Measurements from ENCODE around the gene RORC. TPM values are rescaled to one million over a fixed set of nuclear protein-coding genes. Genes with fewer than 3 reads are reported as not detected.

The RORC gene
- total RNA-seq, 4 donors from 2014 or later: 0.13 to 1.8 (median 1.4) TPM; not detected in 1

GRCh38 chr1:151847867-151848596 is 16.4 kb upstream of the RORC start:
- peak; percentile 42 for ATAC-seq
- no peaks in the 10 kb centered on the region for H3K9me3 ChIP-seq
- no peaks in the 10 kb centered on the region for H3K36me3 ChIP-seq
- peaks cover 0 to 11% (median 0%) of the 10 kb centered on the region in 3 donors for H3K4me1 ChIP-seq
- H3K27ac ChIP-seq: no peak overlapping the region
- H3K4me3 ChIP-seq: no peak overlapping the region
- no peak for TF ChIP-seq EP300 (IDR thresholded peaks at IDR 0.05)
- no peak for TF ChIP-seq POLR2AphosphoS5 (IDR thresholded peaks at IDR 0.05)
- TF ChIP-seq CTCF (IDR thresholded peaks at IDR 0.05): no peak
- no peak for TF ChIP-seq POLR2A (IDR thresholded peaks at IDR 0.05)
- 24 to 36% methylated on average over 2 to 7 of the region's 11 CpGs for WGBS, 2 donors (ENCODE audit: low coverage in 1 of 2)
- peaks cover 60% of the 10 kb centered on the region for H3K27me3 ChIP-seq

- Histone ChIP-seq H3K36me3 (no peaks in the 10 kb centered on the region), H3K27ac (no peak overlapping the region)
- no peak for ATAC-seq
Measured at GRCh38 chr1:151846686-151847237, 15.2 kb upstream of the RORC start.

GRCh38 chr1:151846062-151846568 is 14.5 kb upstream of the RORC start:
- ATAC-seq: no peak
- no peak overlapping the region for H3K4me3 ChIP-seq
- H3K27ac ChIP-seq: no peak overlapping the region
- H3K4me1 ChIP-seq: peaks cover 0 to 11% (median 0%) of the 10 kb centered on the region in 3 donors
- 65 to 67% methylated on average over 5 to 6 of the region's 6 CpGs for WGBS, 2 donors (ENCODE audit: low coverage in 1 of 2)
- H3K9me3 ChIP-seq: no peaks in the 10 kb centered on the region
- no peak for TF ChIP-seq POLR2AphosphoS5 (IDR thresholded peaks at IDR 0.05)
- TF ChIP-seq POLR2A (IDR thresholded peaks at IDR 0.05): no peak
- no peak for TF ChIP-seq CTCF (IDR thresholded peaks at IDR 0.05)
- TF ChIP-seq EP300 (IDR thresholded peaks at IDR 0.05): no peak
- no peaks in the 10 kb centered on the region for H3K36me3 ChIP-seq
- peaks cover 43% of the 10 kb centered on the region for H3K27me3 ChIP-seq

More at GRCh38 chr1:151846686-151847237, 15.2 kb upstream of the RORC start:
- Histone ChIP-seq H3K4me3 (no peak overlapping the region), H3K9me3 (no peaks in the 10 kb centered on the region), H3K27me3 (peaks cover 48% of the 10 kb centered on the region), H3K4me1 (peaks cover 0 to 11% (median 0%) of the 10 kb centered on the region in 3 donors)
- 73% methylated on average over 3 of the region's 8 CpGs; no CpG with 5 or more reads in 1 of the 2 donors for WGBS, 2 donors (ENCODE audit: low coverage in 1 of 2)
- TF ChIP-seq POLR2A (IDR thresholded peaks at IDR 0.05) (no peak), EP300 (IDR thresholded peaks at IDR 0.05) (no peak), POLR2AphosphoS5 (IDR thresholded peaks at IDR 0.05) (no peak), CTCF (IDR thresholded peaks at IDR 0.05) (no peak)

GRCh38 chr1:151843398-151843797 is 11.8 kb upstream of the RORC start:
- Histone ChIP-seq H3K36me3 (no peaks in the 10 kb centered on the region), H3K4me1 (peaks cover 0 to 25% (median 8%) of the 10 kb centered on the region in 3 donors), H3K27me3 (peaks cover 34% of the 10 kb centered on the region), H3K4me3 (no peak overlapping the region), H3K9me3 (no peaks in the 10 kb centered on the region), H3K27ac (no peak overlapping the region)
- ATAC-seq: no peak
- WGBS, 2 donors (ENCODE audit: low coverage in 1 of 2): 69 to 83% methylated on average over 1 to 2 of the region's 2 CpGs
- TF ChIP-seq POLR2A (IDR thresholded peaks at IDR 0.05): no peak
- TF ChIP-seq EP300 (IDR thresholded peaks at IDR 0.05): no peak
- TF ChIP-seq CTCF (IDR thresholded peaks at IDR 0.05): no peak
- no peak for TF ChIP-seq POLR2AphosphoS5 (IDR thresholded peaks at IDR 0.05)
